GM12878 (cell line): ENCODE data around the gene GRIN2A. TPM values are rescaled to one million over a fixed set of nuclear protein-coding genes. Genes with fewer than 3 reads are reported as not detected.

ENCODE experiments used
- ATAC-seq: fragments of 200-7000 bp; cut with Tn5 transposase; 3 replicates; pipeline ENCODE4 v1.9.1; 2020; ENCODE audit warnings: mild to moderate bottlenecking, moderate library complexity
- BruUV-seq: library from RNA; stranded (reverse); fragments of 400-500 nt; replicated peaks from 2 replicates; lab custom pipeline; 2021; lab: Mats Ljungman, UMichigan
- CTCF ChIA-PET: fragments of 300-600 bp; sonication (Branson Sonifier 250); formaldehyde crosslinking; extraction: SDS; loops from one replicate; lab custom pipeline; 2021; ENCODE audit warnings: inconsistent platforms; lab: Yijun Ruan, JAX
- POLR2A ChIA-PET: fragments of 350-600 bp; formaldehyde crosslinking; extraction: SDS; loops from one replicate; lab custom pipeline; 2021; ENCODE audit warnings: inconsistent platforms; lab: Charles Lee
- RAD21 ChIA-PET: fragments of 300-600 bp; sonication (Branson Sonifier 250); formaldehyde crosslinking; loops from one replicate; lab custom pipeline; 2023; ENCODE audit warnings: antibody characterized with exemption; ENCODE audit not compliant: unreplicated experiment; lab: Charles Lee
- SMC1A ChIA-PET: fragments of 300-600 bp; sonication (Branson Sonifier 250); formaldehyde crosslinking; loops from one replicate; lab custom pipeline; 2023; ENCODE audit not compliant: unreplicated experiment, uncharacterized antibody; lab: Charles Lee
- DNase-seq: peaks from one replicate; pipeline ENCODE4 v3.0.0-alpha.2; 2011; ENCODE audit warnings: low read depth, low spot score
- FAIRE-seq: peaks from 3 replicates; lab custom pipeline; 2011; peaks lifted over from hg19 to GRCh38; lab: Jason Lieb, UNC
- H2AFZ ChIP-seq: 2 replicates; pipeline ENCODE4 v1.6.0; 2011; ENCODE audit warnings: low read depth, low read length, control low read depth; ENCODE audit not compliant: control insufficient read depth
- H3K27ac ChIP-seq: 2 replicates; pipeline ENCODE4 v1.5.1; 2011; ENCODE audit warnings: control low read depth; ENCODE audit not compliant: control insufficient read depth, insufficient read depth
- H3K27me3 ChIP-seq, 2 experiments: replicated peaks in 1 of 2; 2 replicates each; pipeline versions ENCODE4 v1.6.0 to v1.6.1; 2011; ENCODE audit warnings: low read length in 1 of 2; ENCODE audit not compliant: control insufficient read depth in 2 of 2, insufficient read depth in 2 of 2
- H3K36me3 ChIP-seq, 2 experiments: 2 replicates each; pipeline ENCODE4 v1.5.1; 2011; ENCODE audit warnings: low read length in 1 of 2; ENCODE audit not compliant: control insufficient read depth in 2 of 2, insufficient read depth in 2 of 2
- H3K4me1 ChIP-seq: 2 replicates; pipeline ENCODE4 v1.6.1; 2011; ENCODE audit warnings: mild to moderate bottlenecking, low read length, moderate library complexity, mixed read lengths; ENCODE audit not compliant: control insufficient read depth, insufficient read depth
- H3K4me2 ChIP-seq: 2 replicates; pipeline ENCODE4 v1.6.0; 2011; ENCODE audit warnings: control low read depth; ENCODE audit not compliant: control insufficient read depth, insufficient read depth
- H3K4me3 ChIP-seq: fragments of 200-600 bp; sonication (generic); 2 replicates; pipeline ENCODE4 v1.5.1; 2016
- H3K79me2 ChIP-seq: 2 replicates; pipeline ENCODE4 v1.6.0; 2011; ENCODE audit warnings: low read length; ENCODE audit not compliant: control insufficient read depth, insufficient read depth
- H3K9ac ChIP-seq: 2 replicates; pipeline ENCODE4 v1.8.0; 2011; ENCODE audit warnings: low read length, control low read depth, mixed read lengths; ENCODE audit not compliant: control insufficient read depth, insufficient read depth
- H3K9me3 ChIP-seq: replicated peaks from 3 replicates; pipeline ENCODE4 v1.5.1; 2011; ENCODE audit warnings: mild to moderate bottlenecking, low read length; ENCODE audit not compliant: control insufficient read depth, insufficient read depth
- H4K20me1 ChIP-seq: 2 replicates; pipeline ENCODE4 v1.6.0; 2011; ENCODE audit not compliant: control insufficient read depth, insufficient read depth
- BRCA1 ChIP-seq: IDR thresholded peaks from 2 replicates; pipeline ENCODE4 v1.6.1; 2011; ENCODE audit warnings: low read depth, low read length, improper control_type of control experiment
- IKZF1 ChIP-seq: fragments of 450-650 bp; conservative IDR thresholded peaks from 2 replicates; pipeline ENCODE4 v1.6.1; 2017; ENCODE audit warnings: antibody characterized with exemption, mild to moderate bottlenecking
- NFIC ChIP-seq: IDR thresholded peaks from 2 replicates; pipeline ENCODE4 v1.6.1; 2012; ENCODE audit warnings: low read depth, mild to moderate bottlenecking, inconsistent platforms, low read length, moderate library complexity
- NR2C1 ChIP-seq: fragments of 450-650 bp; IDR thresholded peaks from 2 replicates; pipeline ENCODE4 v1.6.1; 2017; ENCODE audit warnings: antibody characterized with exemption, mild to moderate bottlenecking, moderate library complexity
- RCOR1 ChIP-seq: conservative IDR thresholded peaks from 2 replicates; pipeline ENCODE4 v1.6.1; 2012; ENCODE audit warnings: low read depth, low read length, improper control_type of control experiment
- SRF ChIP-seq, 2 experiments: IDR thresholded peaks; 2 replicates each; pipeline ENCODE4 v1.6.1; 2011; ENCODE audit warnings: low read depth in 2 of 2, low read length in 2 of 2, mild to moderate bottlenecking in 1 of 2, moderate library complexity in 1 of 2
- STAT1 ChIP-seq: fragments of 450-650 bp; conservative IDR thresholded peaks from 2 replicates; pipeline ENCODE4 v1.6.1; 2014; ENCODE audit warnings: antibody characterized with exemption, mild to moderate bottlenecking
- STAT3 ChIP-seq: IDR thresholded peaks from 2 replicates; pipeline ENCODE4 v1.6.1; 2011; ENCODE audit warnings: low read depth, low read length, improper control_type of control experiment
- ZBED1 ChIP-seq: IDR thresholded peaks from 2 replicates; pipeline ENCODE4 v1.6.1; 2016; ENCODE audit warnings: borderline replicate concordance
- ZBTB4 ChIP-seq: fragments of 450-650 bp; formaldehyde crosslinking; IDR thresholded peaks from 2 replicates; pipeline ENCODE4 v1.4.0; 2022; ENCODE audit warnings: mild to moderate bottlenecking, moderate library complexity
- WGBS: methylation state at CpG from one replicate; pipeline ENCODE4 v1.1.6; 2016; ENCODE audit warnings: low lambda C conversion rate; ENCODE audit not compliant: insufficient replicate concordance, insufficient coverage; ENCODE audit errors: missing lambda C conversion rate; 5-methylcytosine and 5-hydroxymethylcytosine counted together
- in situ Hi-C: fragments of 300-500 bp; cut with MboI; formaldehyde crosslinking; loops from 9 replicates; pipeline ENCODE4 v1.14.3; 2018; ENCODE audit warnings: mixed read lengths
- intact Hi-C: fragments of 100-400 bp; cut with micrococcal nuclease; formaldehyde crosslinking; loops from one replicate; pipeline ENCODE4 v1.14.2; 2022; ENCODE audit not compliant: unreplicated experiment
- polyA plus RNA-seq, 11 experiments: library from polyadenylated mRNA; depleted of rRNA in 4 of 11; unstranded in 6 of 11; stranded (reverse) in 5 of 11; fragments of >200 nt; fragmentation: Nextera tagmentation in 4 of 11; fragmentation: Illumina TruSeq in 1 of 11; extraction: Ambion mirVana in 4 of 11; extraction: Trizol in 1 of 11; gene quantifications; 1 replicate in 1 of 11; 2 replicates in 10 of 11; pipeline versions ENCODE4 v1.2.1 to v1.2.3, GENCODE V29; 2011 to 2016; ENCODE audit warnings: inconsistent platforms in 2 of 11, missing spikeins in 2 of 11, low read depth in 1 of 11
- total RNA-seq, 4 experiments: library from RNA; depleted of rRNA in 3 of 4; stranded (reverse); fragments of >200 nt in 3 of 4; fragmentation: Illumina TruSeq in 1 of 4; extraction: Trizol in 1 of 4; gene quantifications; 2 replicates each; pipeline versions ENCODE4 v1.2.1 to v1.2.3, GENCODE V29; 2013 to 2021
- TF ChIP-seq, protein P1 (sequence below): fragments of 450-650 bp; formaldehyde crosslinking; IDR thresholded peaks from 2 replicates; pipeline ENCODE4 v1.5.0; 2022; ENCODE audit warnings: mild to moderate bottlenecking, missing genetic modification characterization
- TF ChIP-seq, protein P2 (sequence below): fragments of 150-350 bp; IDR thresholded peaks from 2 replicates; pipeline ENCODE4 v1.6.1; 2016; ENCODE audit warnings: low read depth, low read length

GRIN2A gene
- total and polyA plus RNA-seq, 10 of the 15 experiments (the other 5 are each of a cell fraction or from before 2014, with no cell fraction given): 2.4 to 13.3 (median 7.3) TPM

GRCh38 chr16:9966569-9967157, 215.6 kb downstream of the GRIN2A start:
- peak overlapping the region; percentile 17; the same call in 1 of the 2 replicates for H3K4me2 ChIP-seq
- no peaks in the 10 kb centered on the region for H3K27me3 ChIP-seq
- SMC1A ChIA-PET: interaction anchor here (0.7 to 2.8 kb wide), 4 partner anchors 10 to 53 kb away, joined by 3 to 23 read pairs (median 8); no protein-coding TSS in a partner anchor
- in situ Hi-C loops: no loop called here
- no peak overlapping the region for H3K27ac ChIP-seq
- peak; percentile 85 for FAIRE-seq
- CTCF ChIA-PET: interaction anchor here (1.9 to 2.8 kb wide), 2 partner anchors 10 to 20 kb away, joined by 7 to 14 read pairs; no protein-coding TSS in a partner anchor
- no peak overlapping the region; the same call in 1 of the 2 replicates for H2AFZ ChIP-seq
- WGBS: 17% methylated on average over 9 of the region's 9 CpGs
- POLR2A ChIA-PET: interaction anchor here (0.7 kb wide), 1 partner anchor 9 kb away, joined by 3 read pairs; no protein-coding TSS in a partner anchor
- intact Hi-C loops: loop anchor here (2.0 to 5.0 kb wide), 3 partner anchors 52 to 216 kb away; partner anchors contain the start of gene GRIN2A
- H3K9ac ChIP-seq: no peak overlapping the region
- BruUV-seq: no TSS peak
- RAD21 ChIA-PET: no interaction called here
- H3K36me3 ChIP-seq: no peaks in the 10 kb centered on the region
- peaks cover 3% of the 10 kb centered on the region for H3K4me1 ChIP-seq
- no peaks in the 10 kb centered on the region for H4K20me1 ChIP-seq
- peak; percentile 92 for ATAC-seq
- no peak overlapping the region for H3K4me3 ChIP-seq
- peak; percentile 86 for DNase-seq
- H3K79me2 ChIP-seq: no peaks in the 10 kb centered on the region
- H3K9me3 ChIP-seq: no peaks in the 10 kb centered on the region; the same call in 2 of the 3 replicates
- TF ChIP-seq ZBED1 (peak; percentile 75; the same call in 1 of the 2 replicates), IKZF1 (peak; percentile 83), STAT3 (no peak; the same call in 1 of the 2 replicates), STAT1 (no peak), RCOR1 (no peak), NFIC (peak; percentile 83), SRF (IDR thresholded peaks at IDR 0.05; ENCODE audit: low read depth in 2 of 2, low read length in 2 of 2) (no peak), BRCA1 (no peak), ZBTB4 (no peak), NR2C1 (no peak)
- TF ChIP-seq, protein P1, sequence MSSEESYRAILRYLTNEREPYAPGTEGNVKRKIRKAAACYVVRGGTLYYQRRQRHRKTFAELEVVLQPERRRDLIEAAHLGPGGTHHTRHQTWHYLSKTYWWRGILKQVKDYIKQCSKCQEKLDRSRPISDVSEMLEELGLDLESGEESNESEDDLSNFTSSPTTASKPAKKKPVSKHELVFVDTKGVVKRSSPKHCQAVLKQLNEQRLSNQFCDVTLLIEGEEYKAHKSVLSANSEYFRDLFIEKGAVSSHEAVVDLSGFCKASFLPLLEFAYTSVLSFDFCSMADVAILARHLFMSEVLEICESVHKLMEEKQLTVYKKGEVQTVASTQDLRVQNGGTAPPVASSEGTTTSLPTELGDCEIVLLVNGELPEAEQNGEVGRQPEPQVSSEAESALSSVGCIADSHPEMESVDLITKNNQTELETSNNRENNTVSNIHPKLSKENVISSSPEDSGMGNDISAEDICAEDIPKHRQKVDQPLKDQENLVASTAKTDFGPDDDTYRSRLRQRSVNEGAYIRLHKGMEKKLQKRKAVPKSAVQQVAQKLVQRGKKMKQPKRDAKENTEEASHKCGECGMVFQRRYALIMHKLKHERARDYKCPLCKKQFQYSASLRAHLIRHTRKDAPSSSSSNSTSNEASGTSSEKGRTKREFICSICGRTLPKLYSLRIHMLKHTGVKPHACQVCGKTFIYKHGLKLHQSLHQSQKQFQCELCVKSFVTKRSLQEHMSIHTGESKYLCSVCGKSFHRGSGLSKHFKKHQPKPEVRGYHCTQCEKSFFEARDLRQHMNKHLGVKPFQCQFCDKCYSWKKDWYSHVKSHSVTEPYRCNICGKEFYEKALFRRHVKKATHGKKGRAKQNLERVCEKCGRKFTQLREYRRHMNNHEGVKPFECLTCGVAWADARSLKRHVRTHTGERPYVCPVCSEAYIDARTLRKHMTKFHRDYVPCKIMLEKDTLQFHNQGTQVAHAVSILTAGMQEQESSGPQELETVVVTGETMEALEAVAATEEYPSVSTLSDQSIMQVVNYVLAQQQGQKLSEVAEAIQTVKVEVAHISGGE (CRISPR knock-in tag): no peak
- TF ChIP-seq, protein P2, sequence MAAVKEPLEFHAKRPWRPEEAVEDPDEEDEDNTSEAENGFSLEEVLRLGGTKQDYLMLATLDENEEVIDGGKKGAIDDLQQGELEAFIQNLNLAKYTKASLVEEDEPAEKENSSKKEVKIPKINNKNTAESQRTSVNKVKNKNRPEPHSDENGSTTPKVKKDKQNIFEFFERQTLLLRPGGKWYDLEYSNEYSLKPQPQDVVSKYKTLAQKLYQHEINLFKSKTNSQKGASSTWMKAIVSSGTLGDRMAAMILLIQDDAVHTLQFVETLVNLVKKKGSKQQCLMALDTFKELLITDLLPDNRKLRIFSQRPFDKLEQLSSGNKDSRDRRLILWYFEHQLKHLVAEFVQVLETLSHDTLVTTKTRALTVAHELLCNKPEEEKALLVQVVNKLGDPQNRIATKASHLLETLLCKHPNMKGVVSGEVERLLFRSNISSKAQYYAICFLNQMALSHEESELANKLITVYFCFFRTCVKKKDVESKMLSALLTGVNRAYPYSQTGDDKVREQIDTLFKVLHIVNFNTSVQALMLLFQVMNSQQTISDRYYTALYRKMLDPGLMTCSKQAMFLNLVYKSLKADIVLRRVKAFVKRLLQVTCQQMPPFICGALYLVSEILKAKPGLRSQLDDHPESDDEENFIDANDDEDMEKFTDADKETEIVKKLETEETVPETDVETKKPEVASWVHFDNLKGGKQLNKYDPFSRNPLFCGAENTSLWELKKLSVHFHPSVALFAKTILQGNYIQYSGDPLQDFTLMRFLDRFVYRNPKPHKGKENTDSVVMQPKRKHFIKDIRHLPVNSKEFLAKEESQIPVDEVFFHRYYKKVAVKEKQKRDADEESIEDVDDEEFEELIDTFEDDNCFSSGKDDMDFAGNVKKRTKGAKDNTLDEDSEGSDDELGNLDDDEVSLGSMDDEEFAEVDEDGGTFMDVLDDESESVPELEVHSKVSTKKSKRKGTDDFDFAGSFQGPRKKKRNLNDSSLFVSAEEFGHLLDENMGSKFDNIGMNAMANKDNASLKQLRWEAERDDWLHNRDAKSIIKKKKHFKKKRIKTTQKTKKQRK: no peak
